Osteocyte (in vitro differentiated cells): Measurements from ENCODE around the gene GNB3. TPM values are rescaled to one million over a fixed set of nuclear protein-coding genes. Genes with fewer than 3 reads are reported as not detected.

Experiments
- DNase-seq: peaks from one replicate; pipeline ENCODE4 v3.0.0; 2021; ENCODE audit warnings: mixed read lengths; ENCODE audit not compliant: unreplicated experiment; ENCODE audit errors: extremely low spot score
- H3K27ac Mint-ChIP-seq: one replicate; pipeline ENCODE4 v1.8.0; 2021; ENCODE audit warnings: mild to moderate bottlenecking, mixed read lengths; ENCODE audit not compliant: unreplicated experiment
- H3K27me3 Mint-ChIP-seq: one replicate; pipeline ENCODE4 v1.8.0; 2021; ENCODE audit warnings: mixed read lengths; ENCODE audit not compliant: unreplicated experiment
- H3K36me3 Mint-ChIP-seq: one replicate; pipeline ENCODE4 v1.8.0; 2021; ENCODE audit warnings: mixed read lengths; ENCODE audit not compliant: unreplicated experiment
- H3K4me1 Mint-ChIP-seq: one replicate; pipeline ENCODE4 v1.8.0; 2021; ENCODE audit warnings: mixed read lengths; ENCODE audit not compliant: unreplicated experiment
- H3K4me3 Mint-ChIP-seq: one replicate; pipeline ENCODE4 v1.8.0; 2021; ENCODE audit warnings: mild to moderate bottlenecking, moderate library complexity, mixed read lengths; ENCODE audit not compliant: unreplicated experiment
- H3K9me3 Mint-ChIP-seq: one replicate; pipeline ENCODE4 v1.8.0; 2021; ENCODE audit warnings: mixed read lengths; ENCODE audit not compliant: unreplicated experiment
- total RNA-seq: library from RNA; stranded (reverse); gene quantifications from 2 replicates; pipeline ENCODE4 v1.2.1, GENCODE V29; 2021
- TF ChIP-seq, protein P1 (sequence below): fragments of 200-600 bp; sonication (generic); IDR thresholded peaks from 2 replicates; pipeline ENCODE4 v1.5.0; 2021; ENCODE audit warnings: antibody characterized with exemption, mild to moderate bottlenecking, moderate library complexity

Gene GNB3
- total RNA-seq, 1 donor from 2014 or later = 10.6 TPM

DNA sequence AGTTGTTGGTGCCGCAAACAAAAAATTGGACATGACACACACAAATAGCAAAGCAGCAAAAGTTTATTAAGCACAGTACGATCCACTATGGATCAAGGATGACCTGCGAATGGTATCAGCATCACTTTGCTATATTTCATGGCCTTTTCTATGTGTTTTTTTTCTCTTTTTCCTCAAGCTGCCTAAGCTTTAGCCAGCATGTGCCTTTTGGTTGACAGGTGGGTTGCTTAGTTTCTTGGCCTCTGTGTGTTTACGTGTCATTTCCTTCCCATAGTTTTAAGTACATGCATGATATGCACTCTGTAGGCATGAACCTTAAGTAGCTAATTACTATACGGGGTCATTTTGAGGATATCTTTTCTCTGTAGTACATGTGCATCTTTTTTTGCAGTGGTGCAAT, 41.6 kb upstream of the GNB3 start:
- H3K4me3 Mint-ChIP-seq = no peak overlapping the region
- peaks cover 2% of the 10 kb centered on the region for H3K9me3 Mint-ChIP-seq
- TF ChIP-seq, protein P1, sequence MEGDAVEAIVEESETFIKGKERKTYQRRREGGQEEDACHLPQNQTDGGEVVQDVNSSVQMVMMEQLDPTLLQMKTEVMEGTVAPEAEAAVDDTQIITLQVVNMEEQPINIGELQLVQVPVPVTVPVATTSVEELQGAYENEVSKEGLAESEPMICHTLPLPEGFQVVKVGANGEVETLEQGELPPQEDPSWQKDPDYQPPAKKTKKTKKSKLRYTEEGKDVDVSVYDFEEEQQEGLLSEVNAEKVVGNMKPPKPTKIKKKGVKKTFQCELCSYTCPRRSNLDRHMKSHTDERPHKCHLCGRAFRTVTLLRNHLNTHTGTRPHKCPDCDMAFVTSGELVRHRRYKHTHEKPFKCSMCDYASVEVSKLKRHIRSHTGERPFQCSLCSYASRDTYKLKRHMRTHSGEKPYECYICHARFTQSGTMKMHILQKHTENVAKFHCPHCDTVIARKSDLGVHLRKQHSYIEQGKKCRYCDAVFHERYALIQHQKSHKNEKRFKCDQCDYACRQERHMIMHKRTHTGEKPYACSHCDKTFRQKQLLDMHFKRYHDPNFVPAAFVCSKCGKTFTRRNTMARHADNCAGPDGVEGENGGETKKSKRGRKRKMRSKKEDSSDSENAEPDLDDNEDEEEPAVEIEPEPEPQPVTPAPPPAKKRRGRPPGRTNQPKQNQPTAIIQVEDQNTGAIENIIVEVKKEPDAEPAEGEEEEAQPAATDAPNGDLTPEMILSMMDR = no peak

DNA sequence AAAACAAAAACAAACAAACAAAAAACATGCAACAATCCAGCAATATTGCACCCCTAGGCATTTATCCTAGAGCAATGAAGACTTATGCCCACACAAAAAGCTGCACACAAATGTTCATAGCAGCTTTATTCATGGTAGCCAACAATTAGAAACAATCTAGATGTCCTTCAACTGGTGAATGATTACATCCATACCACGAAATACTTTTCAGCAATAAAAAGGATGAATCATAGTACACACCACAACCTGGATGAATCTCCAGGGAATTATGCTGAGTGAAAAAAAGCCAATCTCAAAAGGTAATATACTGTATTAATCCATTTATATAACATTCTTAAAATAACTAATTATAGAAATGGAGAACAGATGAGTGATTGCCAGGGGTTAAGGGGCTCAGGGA, 33.6 kb upstream of the GNB3 start:
- H3K9me3 Mint-ChIP-seq = peaks cover 4% of the 10 kb centered on the region
- peaks cover 16% of the 10 kb centered on the region for H3K27me3 Mint-ChIP-seq
- H3K27ac Mint-ChIP-seq = no peak overlapping the region
- H3K4me3 Mint-ChIP-seq = no peak overlapping the region
- H3K4me1 Mint-ChIP-seq = no peaks in the 10 kb centered on the region
- H3K36me3 Mint-ChIP-seq = peaks cover 2% of the 10 kb centered on the region
- DNase-seq = no peak
- TF ChIP-seq, protein P1 = no peak

More for the DNA sequence above, 41.6 kb upstream of the GNB3 start:
- H3K27me3 Mint-ChIP-seq = peaks cover 8% of the 10 kb centered on the region
- no peaks in the 10 kb centered on the region for H3K4me1 Mint-ChIP-seq
- DNase-seq = no peak
- no peak overlapping the region for H3K27ac Mint-ChIP-seq
- H3K36me3 Mint-ChIP-seq = no peaks in the 10 kb centered on the region

DNA sequence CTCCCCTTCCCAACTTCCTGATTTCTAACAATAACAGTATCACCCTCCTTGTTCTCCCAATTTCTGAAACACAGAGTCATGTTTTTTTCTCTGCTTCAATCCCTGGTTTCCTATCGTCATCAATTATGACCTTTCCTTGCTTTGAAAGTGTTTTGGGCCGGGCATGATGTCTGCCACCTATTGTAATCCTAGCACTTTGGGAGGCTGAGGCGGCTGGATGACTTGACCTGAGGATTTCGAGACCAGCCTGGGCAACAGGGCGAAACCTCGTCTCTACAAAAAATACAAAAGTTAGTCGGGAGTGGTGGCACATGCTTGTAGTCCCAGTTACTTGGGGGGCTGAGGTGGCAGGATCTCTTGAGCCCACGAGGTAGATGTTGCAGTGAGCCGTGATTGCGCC, 31.7 kb upstream of the GNB3 start:
- peaks cover 2% of the 10 kb centered on the region for H3K36me3 Mint-ChIP-seq
- no peak overlapping the region for H3K4me3 Mint-ChIP-seq
- no peaks in the 10 kb centered on the region for H3K4me1 Mint-ChIP-seq
- H3K27ac Mint-ChIP-seq = no peak overlapping the region
- TF ChIP-seq, protein P1 = no peak
- DNase-seq = no peak
- H3K27me3 Mint-ChIP-seq = peaks cover 25% of the 10 kb centered on the region
- peaks cover 3% of the 10 kb centered on the region for H3K9me3 Mint-ChIP-seq

DNA sequence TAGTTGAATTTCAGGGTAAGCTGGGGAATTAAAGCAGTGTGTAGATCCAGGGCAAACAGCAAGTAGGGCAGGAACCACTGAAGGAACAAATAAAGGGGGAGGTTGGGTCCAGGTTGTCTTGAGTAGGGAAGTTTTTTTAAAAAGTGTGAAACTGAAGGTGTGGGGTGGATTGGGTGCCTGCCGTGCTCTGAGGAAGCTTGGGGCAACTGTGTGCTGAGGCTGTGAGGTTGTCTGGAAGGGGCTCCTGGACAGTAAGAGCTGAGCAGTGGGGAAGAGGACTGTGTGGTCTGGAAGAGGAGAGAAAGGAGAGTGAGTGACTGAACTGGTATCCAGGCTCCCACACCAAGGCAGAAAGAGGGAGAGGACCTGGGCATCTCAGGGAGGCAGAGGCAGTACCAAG, 30.0 kb upstream of the GNB3 start:
- H3K27me3 Mint-ChIP-seq = peaks cover 37% of the 10 kb centered on the region
- no peaks in the 10 kb centered on the region for H3K9me3 Mint-ChIP-seq
- no peaks in the 10 kb centered on the region for H3K4me1 Mint-ChIP-seq
- no peak overlapping the region for H3K27ac Mint-ChIP-seq
- peaks cover 2% of the 10 kb centered on the region for H3K36me3 Mint-ChIP-seq
- H3K4me3 Mint-ChIP-seq = no peak overlapping the region
- TF ChIP-seq, protein P1 = no peak
- DNase-seq = no peak

DNA sequence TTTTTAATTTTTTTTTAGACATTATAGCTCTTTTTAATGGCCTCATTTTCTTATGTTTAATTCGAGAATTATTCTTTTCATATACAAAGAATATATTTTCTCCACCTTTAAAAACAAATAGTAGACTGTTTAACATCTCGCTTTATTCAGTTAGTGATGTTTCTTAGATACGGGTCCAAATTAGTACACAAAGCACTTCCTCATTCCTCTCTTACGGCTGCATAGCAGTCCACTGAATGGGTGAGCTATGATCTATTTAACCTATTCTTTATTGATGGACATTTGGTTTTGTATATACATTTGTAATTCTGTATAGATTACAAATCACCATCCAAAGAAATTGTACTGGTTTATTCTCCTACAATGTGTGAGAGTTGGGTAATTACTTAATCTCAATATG, 27.4 kb upstream of the GNB3 start:
- Mint-ChIP-seq H3K36me3 (peaks cover 2% of the 10 kb centered on the region), H3K27me3 (peaks cover 40% of the 10 kb centered on the region), H3K4me3 (no peak overlapping the region), H3K4me1 (no peaks in the 10 kb centered on the region), H3K9me3 (no peaks in the 10 kb centered on the region), H3K27ac (no peak overlapping the region)
- TF ChIP-seq, protein P1 = no peak
- DNase-seq = no peak
